Measurements from ENCODE around the gene SLCO2A1.

Gene SLCO2A1

GRCh38 chr3:133965906-133966305, 63.8 kb downstream of the SLCO2A1 start:
- H3K4me1 ChIP-seq (ENCODE audit: control insufficient read depth, insufficient read depth, low read length) = no peaks in the 10 kb centered on the region
- no peak for TF ChIP-seq ZFHX2 (tag by site-specific recombination; conservative IDR thresholded peaks at IDR 0.05)
- no peak for TF ChIP-seq ZNF211 (tag by site-specific recombination; IDR thresholded peaks at IDR 0.05; ENCODE audit: low read depth)
- no peak for TF ChIP-seq ZNF146 (tag by site-specific recombination; IDR thresholded peaks at IDR 0.05)
- TF ChIP-seq ZNF629 (tag by site-specific recombination; IDR thresholded peaks at IDR 0.05) = no peak
- no peak for TF ChIP-seq ZNF548 (tag by site-specific recombination; IDR thresholded peaks at IDR 0.05)
- TF ChIP-seq ZBTB1 (tag by site-specific recombination; IDR thresholded peaks at IDR 0.05) = no peak
- TF ChIP-seq KLF16 (tag by site-specific recombination; IDR thresholded peaks at IDR 0.05) = no peak
- no peaks in the 10 kb centered on the region for H3K36me3 ChIP-seq (ENCODE audit: control insufficient read depth in 2 of 2, insufficient read depth in 1 of 2, low read length in 2 of 2)
- no peak overlapping the region for H3K4me3 ChIP-seq (ENCODE audit: low read depth, low read length)
- no peaks in the 10 kb centered on the region for H3K9me3 ChIP-seq (ENCODE audit: control insufficient read depth, insufficient read depth, low read depth, low read length)
- H3K27ac ChIP-seq (ENCODE audit: extremely low read depth, low read depth, low read length) = no peak overlapping the region
- ChIA-PET POLR2A (no interaction called here), CTCF (interaction anchor here (1.6 kb wide), 1 partner anchor 11 kb away, joined by 3 read pairs; no protein-coding TSS in a partner anchor)

DNA sequence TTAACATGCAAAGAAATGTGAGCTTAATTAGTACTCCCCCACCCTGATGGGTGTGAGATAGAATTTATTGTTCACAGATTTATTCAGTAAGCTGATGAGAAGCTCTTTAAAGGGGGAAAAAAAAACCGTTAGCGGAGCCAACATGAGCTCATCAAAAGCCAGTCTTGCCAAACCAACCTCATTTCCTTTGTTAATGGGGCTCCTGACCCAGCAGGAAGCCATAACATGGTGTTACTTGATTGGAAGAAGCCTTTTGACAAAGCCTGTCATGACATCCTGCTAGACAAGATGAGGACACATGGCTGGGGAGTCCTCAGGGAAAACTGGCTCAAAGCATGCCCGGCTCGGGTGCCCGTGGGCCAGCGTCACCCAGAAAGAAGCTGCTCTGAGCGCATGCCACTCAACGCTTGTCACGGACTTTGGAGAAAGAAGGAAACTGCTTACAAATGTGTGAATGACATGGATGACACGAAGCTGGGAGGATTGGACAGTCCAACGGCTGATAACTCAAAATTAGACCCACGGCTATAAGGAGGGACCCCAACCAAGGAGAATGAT, 64.6 kb downstream of the SLCO2A1 start:
- H3K9me3 ChIP-seq (ENCODE audit: control insufficient read depth, insufficient read depth, low read depth, low read length) = no peaks in the 10 kb centered on the region
- CTCF ChIA-PET = interaction anchor here (0.7 to 1.6 kb wide), 4 partner anchors 12 to 449 kb away, joined by 3 to 4 read pairs (median 4); no protein-coding TSS in a partner anchor
- POLR2A ChIA-PET = no interaction called here

GRCh38 chr3:133964547-133964946, 65.2 kb downstream of the SLCO2A1 start:
- Histone ChIP-seq H3K4me1 (ENCODE audit: control insufficient read depth, insufficient read depth, low read length) (no peaks in the 10 kb centered on the region), H3K4me3 (ENCODE audit: low read depth, low read length) (no peak overlapping the region), H3K27ac (ENCODE audit: extremely low read depth, low read depth, low read length) (no peak overlapping the region), H3K36me3 (ENCODE audit: control insufficient read depth in 2 of 2, insufficient read depth in 1 of 2, low read length in 2 of 2) (no peaks in the 10 kb centered on the region), H3K9me3 (ENCODE audit: control insufficient read depth, insufficient read depth, low read depth, low read length) (no peaks in the 10 kb centered on the region)
- TF ChIP-seq HIC1 (tag by site-specific recombination; IDR thresholded peaks at IDR 0.05) = no peak
- no peak for TF ChIP-seq ZNF670 (tag by site-specific recombination; IDR thresholded peaks at IDR 0.05; ENCODE audit: low read depth)
- TF ChIP-seq ZNF2 (tag by site-specific recombination; IDR thresholded peaks at IDR 0.05) = no peak
- TF ChIP-seq, protein P1, sequence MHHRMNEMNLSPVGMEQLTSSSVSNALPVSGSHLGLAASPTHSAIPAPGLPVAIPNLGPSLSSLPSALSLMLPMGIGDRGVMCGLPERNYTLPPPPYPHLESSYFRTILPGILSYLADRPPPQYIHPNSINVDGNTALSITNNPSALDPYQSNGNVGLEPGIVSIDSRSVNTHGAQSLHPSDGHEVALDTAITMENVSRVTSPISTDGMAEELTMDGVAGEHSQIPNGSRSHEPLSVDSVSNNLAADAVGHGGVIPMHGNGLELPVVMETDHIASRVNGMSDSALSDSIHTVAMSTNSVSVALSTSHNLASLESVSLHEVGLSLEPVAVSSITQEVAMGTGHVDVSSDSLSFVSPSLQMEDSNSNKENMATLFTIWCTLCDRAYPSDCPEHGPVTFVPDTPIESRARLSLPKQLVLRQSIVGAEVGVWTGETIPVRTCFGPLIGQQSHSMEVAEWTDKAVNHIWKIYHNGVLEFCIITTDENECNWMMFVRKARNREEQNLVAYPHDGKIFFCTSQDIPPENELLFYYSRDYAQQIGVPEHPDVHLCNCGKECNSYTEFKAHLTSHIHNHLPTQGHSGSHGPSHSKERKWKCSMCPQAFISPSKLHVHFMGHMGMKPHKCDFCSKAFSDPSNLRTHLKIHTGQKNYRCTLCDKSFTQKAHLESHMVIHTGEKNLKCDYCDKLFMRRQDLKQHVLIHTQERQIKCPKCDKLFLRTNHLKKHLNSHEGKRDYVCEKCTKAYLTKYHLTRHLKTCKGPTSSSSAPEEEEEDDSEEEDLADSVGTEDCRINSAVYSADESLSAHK (tag by site-specific recombination; IDR thresholded peaks at IDR 0.05) = no peak
- no peak for TF ChIP-seq ZNF302 (tag by site-specific recombination; IDR thresholded peaks at IDR 0.05; ENCODE audit: low read depth)
- TF ChIP-seq ZNF221 (tag by site-specific recombination; IDR thresholded peaks at IDR 0.05; ENCODE audit: borderline replicate concordance) = no peak
- TF ChIP-seq ZNF184 (tag by site-specific recombination; IDR thresholded peaks at IDR 0.05) = no peak
- CTCF ChIA-PET = interaction anchor here (0.7 to 1.6 kb wide), 4 partner anchors 19 to 450 kb away, joined by 3 to 4 read pairs (median 4); no protein-coding TSS in a partner anchor
- POLR2A ChIA-PET = no interaction called here

More for the DNA sequence above, 64.6 kb downstream of the SLCO2A1 start:
- Histone ChIP-seq H3K27ac (ENCODE audit: extremely low read depth, low read depth, low read length) (no peak overlapping the region), H3K4me3 (ENCODE audit: low read depth, low read length) (no peak overlapping the region), H3K4me1 (ENCODE audit: control insufficient read depth, insufficient read depth, low read length) (no peaks in the 10 kb centered on the region), H3K36me3 (ENCODE audit: control insufficient read depth in 2 of 2, insufficient read depth in 1 of 2, low read length in 2 of 2) (no peaks in the 10 kb centered on the region)
- no peak for TF ChIP-seq ZNF488 (tag by site-specific recombination; IDR thresholded peaks at IDR 0.05)
- TF ChIP-seq OSR2 (tag by site-specific recombination; IDR thresholded peaks at IDR 0.05) = no peak
- TF ChIP-seq ZNF391 (tag by site-specific recombination; IDR thresholded peaks at IDR 0.05; ENCODE audit: borderline replicate concordance, low read depth) = no peak
- TF ChIP-seq ZFP37 (tag by site-specific recombination; IDR thresholded peaks at IDR 0.05) = no peak
- no peak for TF ChIP-seq WT1 (tag by site-specific recombination; IDR thresholded peaks at IDR 0.05)
- TF ChIP-seq ZNF132 (tag by site-specific recombination; IDR thresholded peaks at IDR 0.05; ENCODE audit: borderline replicate concordance) = no peak
- TF ChIP-seq ZNF37A (tag by site-specific recombination; IDR thresholded peaks at IDR 0.05) = no peak
- no peak for TF ChIP-seq EGR2 (tag by site-specific recombination; IDR thresholded peaks at IDR 0.05; ENCODE audit: low read depth)
- TF ChIP-seq, protein P2, sequence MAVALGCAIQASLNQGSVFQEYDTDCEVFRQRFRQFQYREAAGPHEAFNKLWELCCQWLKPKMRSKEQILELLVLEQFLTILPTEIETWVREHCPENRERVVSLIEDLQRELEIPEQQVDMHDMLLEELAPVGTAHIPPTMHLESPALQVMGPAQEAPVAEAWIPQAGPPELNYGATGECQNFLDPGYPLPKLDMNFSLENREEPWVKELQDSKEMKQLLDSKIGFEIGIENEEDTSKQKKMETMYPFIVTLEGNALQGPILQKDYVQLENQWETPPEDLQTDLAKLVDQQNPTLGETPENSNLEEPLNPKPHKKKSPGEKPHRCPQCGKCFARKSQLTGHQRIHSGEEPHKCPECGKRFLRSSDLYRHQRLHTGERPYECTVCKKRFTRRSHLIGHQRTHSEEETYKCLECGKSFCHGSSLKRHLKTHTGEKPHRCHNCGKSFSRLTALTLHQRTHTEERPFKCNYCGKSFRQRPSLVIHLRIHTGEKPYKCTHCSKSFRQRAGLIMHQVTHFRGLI (tag by site-specific recombination; IDR thresholded peaks at IDR 0.05) = no peak
